Measurements from ENCODE around the gene TIMM23B. TPM values are rescaled to one million over a fixed set of nuclear protein-coding genes. Genes with fewer than 3 reads are reported as not detected.
"Not testable (repeated sequence)": the region's sequence is repeated elsewhere in the genome, so short reads cannot be mapped to it uniquely, and the experiment has no call there.

Gene TIMM23B
- total RNA-seq, 1 experiment from 2014 or later: 18.9 TPM

- CTCF ChIA-PET; H3K9me3 ChIP-seq (ENCODE audit: control insufficient read depth in 1 of 2, insufficient read depth in 1 of 2, low read depth in 1 of 2, low read length in 2 of 2); ATAC-seq; H3K27ac ChIP-seq (ENCODE audit: low read depth, low read length); H3K4me1 ChIP-seq (ENCODE audit: control insufficient read depth in 1 of 2, insufficient read depth in 2 of 2, low read length in 2 of 2); H2AFZ ChIP-seq (ENCODE audit: low read depth, low read length, poor library complexity, severe bottlenecking); H3K27me3 ChIP-seq (ENCODE audit: insufficient read depth, low read length); H4K20me1 ChIP-seq (ENCODE audit: insufficient read depth); H3K36me3 ChIP-seq (ENCODE audit: control insufficient read depth in 1 of 2, insufficient read depth in 2 of 2, low read length in 2 of 2); H3K4me3 ChIP-seq (replicated peaks in 1 of 2; ENCODE audit: low read depth in 1 of 2, low read length in 2 of 2); H3K9ac ChIP-seq (ENCODE audit: low read length); DNase-seq (ENCODE audit: low read depth, low spot score); H3K4me2 ChIP-seq (ENCODE audit: low read length); RAD21 ChIA-PET (ENCODE audit: low non-redundant PET in 1 of 2, low total read pairs in 2 of 2, uncharacterized antibody in 2 of 2, unreplicated experiment in 2 of 2); BruUV-seq (replicated peaks); H3K9me2 ChIP-seq (ENCODE audit: insufficient read depth); intact Hi-C loops (cut with micrococcal nuclease); POLR2A ChIA-PET: not testable (repeated sequence)
- peaks cover 61% of the 10 kb centered on the region for H3K79me2 ChIP-seq (ENCODE audit: insufficient read depth, low read length)
Observed at GRCh38 chr10:49948737-49949136, 6.9 kb downstream of the TIMM23B start.

GRCh38 chr10:49952006-49952405, 10.2 kb downstream of the TIMM23B start:
- H3K4me1 ChIP-seq (ENCODE audit: control insufficient read depth in 1 of 2, insufficient read depth in 2 of 2, low read length in 2 of 2); ATAC-seq; BruUV-seq (replicated peaks); DNase-seq (ENCODE audit: low read depth, low spot score); H3K27ac ChIP-seq (ENCODE audit: low read depth, low read length); H3K4me2 ChIP-seq (ENCODE audit: low read length); H3K9me2 ChIP-seq (ENCODE audit: insufficient read depth); H3K9ac ChIP-seq (ENCODE audit: low read length); H3K4me3 ChIP-seq (replicated peaks in 1 of 2; ENCODE audit: low read depth in 1 of 2, low read length in 2 of 2); H4K20me1 ChIP-seq (ENCODE audit: insufficient read depth); intact Hi-C loops (cut with micrococcal nuclease); POLR2A ChIA-PET; H2AFZ ChIP-seq (ENCODE audit: low read depth, low read length, poor library complexity, severe bottlenecking); CTCF ChIA-PET; H3K9me3 ChIP-seq (ENCODE audit: control insufficient read depth in 1 of 2, insufficient read depth in 1 of 2, low read depth in 1 of 2, low read length in 2 of 2); H3K36me3 ChIP-seq (ENCODE audit: control insufficient read depth in 1 of 2, insufficient read depth in 2 of 2, low read length in 2 of 2); H3K27me3 ChIP-seq (ENCODE audit: insufficient read depth, low read length); RAD21 ChIA-PET (ENCODE audit: low non-redundant PET in 1 of 2, low total read pairs in 2 of 2, uncharacterized antibody in 2 of 2, unreplicated experiment in 2 of 2): not testable (repeated sequence)
- peaks cover 58% of the 10 kb centered on the region for H3K79me2 ChIP-seq (ENCODE audit: insufficient read depth, low read length)

DNA sequence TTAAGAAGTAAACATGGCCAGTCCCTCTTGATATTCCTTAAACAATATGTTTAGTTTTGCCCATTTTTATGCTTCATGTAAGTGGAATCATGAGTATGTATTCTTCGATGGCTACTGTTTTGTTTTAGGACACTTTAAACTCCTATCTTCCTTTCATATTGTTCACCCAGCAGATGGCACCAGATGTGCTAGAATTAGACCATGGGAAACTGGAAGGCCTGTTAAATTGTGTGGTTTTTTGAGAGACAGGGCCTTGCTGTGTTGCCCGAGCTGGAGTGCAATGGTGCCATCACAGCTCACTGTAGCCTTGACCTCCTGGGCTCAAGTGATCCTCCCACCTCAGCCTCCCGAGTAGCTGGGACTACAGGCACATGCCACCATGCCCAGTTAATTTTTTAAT, 11.3 kb downstream of the TIMM23B start:
- H3K36me3 ChIP-seq (ENCODE audit: control insufficient read depth in 1 of 2, insufficient read depth in 2 of 2, low read length in 2 of 2); POLR2A ChIA-PET; BruUV-seq (replicated peaks); intact Hi-C loops (cut with micrococcal nuclease); RAD21 ChIA-PET (ENCODE audit: low non-redundant PET in 1 of 2, low total read pairs in 2 of 2, uncharacterized antibody in 2 of 2, unreplicated experiment in 2 of 2); H3K4me1 ChIP-seq (ENCODE audit: control insufficient read depth in 1 of 2, insufficient read depth in 2 of 2, low read length in 2 of 2); H3K27ac ChIP-seq (ENCODE audit: low read depth, low read length); H3K4me2 ChIP-seq (ENCODE audit: low read length); H3K27me3 ChIP-seq (ENCODE audit: insufficient read depth, low read length); H3K4me3 ChIP-seq (replicated peaks in 1 of 2; ENCODE audit: low read depth in 1 of 2, low read length in 2 of 2); H3K9me2 ChIP-seq (ENCODE audit: insufficient read depth); DNase-seq (ENCODE audit: low read depth, low spot score); H3K9ac ChIP-seq (ENCODE audit: low read length); H4K20me1 ChIP-seq (ENCODE audit: insufficient read depth); H2AFZ ChIP-seq (ENCODE audit: low read depth, low read length, poor library complexity, severe bottlenecking); CTCF ChIA-PET; H3K9me3 ChIP-seq (ENCODE audit: control insufficient read depth in 1 of 2, insufficient read depth in 1 of 2, low read depth in 1 of 2, low read length in 2 of 2): not testable (repeated sequence)
- ATAC-seq: peak; percentile 55; the same call in 1 of the 2 replicates
- H3K79me2 ChIP-seq (ENCODE audit: insufficient read depth, low read length): peaks cover 58% of the 10 kb centered on the region

DNA sequence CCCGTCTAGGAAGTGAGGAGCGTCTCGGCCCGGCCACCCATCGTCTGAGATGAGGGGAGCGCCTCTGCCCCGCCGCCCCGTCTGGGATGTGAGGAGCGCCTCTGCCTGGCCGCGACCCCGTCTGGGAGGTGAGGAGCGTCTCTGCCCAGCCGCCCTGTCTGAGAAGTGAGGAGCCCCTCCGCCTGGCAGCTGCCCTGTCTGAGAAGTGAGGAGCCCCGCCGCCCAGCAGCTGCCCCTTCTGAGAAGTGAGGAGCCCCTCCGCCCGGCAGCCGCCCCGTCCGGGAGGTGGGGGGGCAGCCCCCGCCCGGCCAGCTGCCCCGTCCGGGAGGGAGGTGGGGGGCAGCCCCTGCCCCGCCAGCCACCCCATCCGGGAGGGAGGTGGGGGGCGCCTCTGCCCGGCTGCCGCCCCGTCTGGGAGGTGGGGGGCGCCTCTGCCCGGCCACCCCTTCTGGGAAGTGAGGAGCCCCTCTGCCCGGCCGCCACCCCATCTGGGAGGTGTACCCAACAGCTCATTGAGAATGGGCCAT, 28.5 kb downstream of the TIMM23B start:
- H3K4me2 ChIP-seq (ENCODE audit: low read length); H3K27me3 ChIP-seq (ENCODE audit: insufficient read depth, low read length); intact Hi-C loops (cut with micrococcal nuclease); RAD21 ChIA-PET (ENCODE audit: low non-redundant PET in 1 of 2, low total read pairs in 2 of 2, uncharacterized antibody in 2 of 2, unreplicated experiment in 2 of 2); H3K27ac ChIP-seq (ENCODE audit: low read depth, low read length); H4K20me1 ChIP-seq (ENCODE audit: insufficient read depth); H3K79me2 ChIP-seq (ENCODE audit: insufficient read depth, low read length); H3K4me1 ChIP-seq (ENCODE audit: control insufficient read depth in 1 of 2, insufficient read depth in 2 of 2, low read length in 2 of 2); CTCF ChIA-PET; H3K9ac ChIP-seq (ENCODE audit: low read length); H3K36me3 ChIP-seq (ENCODE audit: control insufficient read depth in 1 of 2, insufficient read depth in 2 of 2, low read length in 2 of 2); ATAC-seq; H2AFZ ChIP-seq (ENCODE audit: low read depth, low read length, poor library complexity, severe bottlenecking); POLR2A ChIA-PET; H3K4me3 ChIP-seq (replicated peaks in 1 of 2; ENCODE audit: low read depth in 1 of 2, low read length in 2 of 2); H3K9me3 ChIP-seq (ENCODE audit: control insufficient read depth in 1 of 2, insufficient read depth in 1 of 2, low read depth in 1 of 2, low read length in 2 of 2); H3K9me2 ChIP-seq (ENCODE audit: insufficient read depth); DNase-seq (ENCODE audit: low read depth, low spot score); BruUV-seq (replicated peaks): not testable (repeated sequence)

DNA sequence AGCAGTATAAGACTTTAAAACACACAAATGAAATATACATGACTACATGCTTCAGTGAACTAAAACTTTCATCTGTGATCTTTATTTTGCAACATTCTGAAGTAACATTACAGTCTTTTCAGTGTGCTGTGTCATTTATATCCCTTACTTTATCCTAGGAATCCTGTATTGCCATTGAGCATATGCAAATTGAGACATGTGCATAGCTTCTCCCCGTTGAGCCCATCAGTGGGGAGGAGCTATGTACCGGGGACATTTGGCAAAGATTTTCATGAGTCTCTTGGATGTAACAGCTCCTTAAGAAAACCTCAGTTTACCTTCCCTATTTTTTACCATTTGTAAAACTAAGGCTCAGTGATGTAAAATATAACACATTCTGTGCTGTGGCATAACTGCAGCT, 29.6 kb downstream of the TIMM23B start:
- not testable (repeated sequence) for ATAC-seq; BruUV-seq (replicated peaks); H3K9me3 ChIP-seq (ENCODE audit: control insufficient read depth in 1 of 2, insufficient read depth in 1 of 2, low read depth in 1 of 2, low read length in 2 of 2)

More for the DNA sequence above, 29.6 kb downstream of the TIMM23B start:
- POLR2A ChIA-PET; H3K36me3 ChIP-seq (ENCODE audit: control insufficient read depth in 1 of 2, insufficient read depth in 2 of 2, low read length in 2 of 2); H3K4me1 ChIP-seq (ENCODE audit: control insufficient read depth in 1 of 2, insufficient read depth in 2 of 2, low read length in 2 of 2); RAD21 ChIA-PET (ENCODE audit: low non-redundant PET in 1 of 2, low total read pairs in 2 of 2, uncharacterized antibody in 2 of 2, unreplicated experiment in 2 of 2); H3K4me3 ChIP-seq (replicated peaks in 1 of 2; ENCODE audit: low read depth in 1 of 2, low read length in 2 of 2); intact Hi-C loops (cut with micrococcal nuclease); H3K9ac ChIP-seq (ENCODE audit: low read length); H3K9me2 ChIP-seq (ENCODE audit: insufficient read depth); H2AFZ ChIP-seq (ENCODE audit: low read depth, low read length, poor library complexity, severe bottlenecking); H4K20me1 ChIP-seq (ENCODE audit: insufficient read depth); H3K4me2 ChIP-seq (ENCODE audit: low read length); H3K27me3 ChIP-seq (ENCODE audit: insufficient read depth, low read length); H3K79me2 ChIP-seq (ENCODE audit: insufficient read depth, low read length); DNase-seq (ENCODE audit: low read depth, low spot score); H3K27ac ChIP-seq (ENCODE audit: low read depth, low read length); CTCF ChIA-PET: not testable (repeated sequence)
